CD4-positive, alpha-beta T cell treated with Interleukin-17A for 4 hours (primary cell): ENCODE data around the gene OSCAR.
A peak's percentile ranks its signal among the peaks of the same experiment; 100 is the strongest.
"Not testable (repeated sequence)": the region's sequence is repeated elsewhere in the genome, so short reads cannot be mapped to it uniquely, and the experiment has no call there.

ENCODE experiments used
- DNase-seq: peaks from one replicate; pipeline ENCODE4 v3.0.0-alpha.2; 2020; ENCODE audit warnings: mixed read lengths

Gene OSCAR

DNA sequence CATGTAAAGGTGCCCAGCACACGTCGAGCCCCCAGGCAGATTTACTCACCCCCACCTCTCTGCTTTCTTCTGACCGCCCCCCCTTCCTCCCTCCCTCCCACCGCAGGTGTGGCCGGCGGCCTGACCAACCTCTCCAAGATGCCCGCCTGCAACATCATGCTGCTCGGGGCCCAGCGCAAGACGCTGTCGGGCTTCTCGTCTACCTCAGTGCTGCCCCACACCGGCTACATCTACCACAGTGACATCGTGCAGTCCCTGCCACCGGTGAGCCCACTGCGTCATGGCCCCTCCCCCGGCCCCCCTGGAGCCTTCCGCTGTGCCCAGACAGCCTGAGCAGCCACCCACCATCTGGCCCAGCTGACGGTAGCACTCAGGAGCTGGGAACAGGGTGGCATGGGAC, 23.8 kb upstream of the OSCAR start:
- DNase-seq = no peak

DNA sequence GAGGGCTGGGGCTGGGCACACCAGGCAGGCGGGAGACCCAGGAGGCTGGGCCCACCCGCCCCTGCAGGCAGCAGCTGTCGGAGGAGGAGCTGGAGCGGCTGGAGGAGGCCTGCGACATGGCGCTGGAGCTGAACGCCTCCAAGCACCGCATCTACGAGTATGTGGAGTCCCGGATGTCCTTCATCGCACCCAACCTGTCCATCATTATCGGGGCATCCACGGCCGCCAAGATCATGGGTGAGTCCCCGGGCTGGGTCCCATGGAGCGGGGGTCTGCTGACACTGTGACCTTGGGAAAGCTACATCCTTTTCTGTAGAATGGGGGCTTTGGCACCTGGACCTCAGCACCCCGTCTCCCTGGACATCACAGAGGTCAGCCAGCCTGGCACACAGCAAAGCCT, 23.1 kb upstream of the OSCAR start:
- no peak for DNase-seq

DNA sequence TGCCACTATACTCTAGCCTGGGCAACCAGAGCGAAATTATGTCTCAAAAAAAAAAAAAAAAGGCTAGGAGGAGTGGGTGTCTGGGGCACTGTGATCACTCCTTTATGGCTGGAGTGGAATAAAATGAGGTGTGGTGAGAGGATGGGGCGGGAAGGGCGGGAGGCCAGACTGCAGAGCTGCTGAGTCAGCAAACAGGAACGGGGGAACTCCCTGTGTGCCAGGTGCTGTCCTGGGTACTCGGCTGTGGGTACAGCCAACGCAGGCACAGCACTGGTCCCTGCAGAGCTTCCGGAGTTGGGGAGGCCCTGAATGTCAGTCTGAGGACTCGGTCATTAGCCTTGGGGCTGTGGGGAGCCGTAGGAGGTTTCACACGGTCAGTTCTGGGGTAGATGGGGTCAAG, 20.7 kb upstream of the OSCAR start:
- DNase-seq = no peak

- DNase-seq = peak; percentile 96
Measured at GRCh38 chr19:54115109-54116063, 14.8 kb upstream of the OSCAR start, which contains the start of the genes PRPF31 and TFPT. Gene PRPF31 (plus strand): TSS chr19:54115754. CDS start chr19:54118279, 2,525 bp downstream. Gene TFPT (minus strand): TSS chr19:54115657. CDS start chr19:54115269, 388 bp downstream.

- peak; percentile 66 for DNase-seq
Measured at GRCh38 chr19:54114340-54115108, 13.9 kb upstream of the OSCAR start.

GRCh38 chr19:54109651-54110050, 9.0 kb upstream of the OSCAR start:
- DNase-seq = no peak

DNA sequence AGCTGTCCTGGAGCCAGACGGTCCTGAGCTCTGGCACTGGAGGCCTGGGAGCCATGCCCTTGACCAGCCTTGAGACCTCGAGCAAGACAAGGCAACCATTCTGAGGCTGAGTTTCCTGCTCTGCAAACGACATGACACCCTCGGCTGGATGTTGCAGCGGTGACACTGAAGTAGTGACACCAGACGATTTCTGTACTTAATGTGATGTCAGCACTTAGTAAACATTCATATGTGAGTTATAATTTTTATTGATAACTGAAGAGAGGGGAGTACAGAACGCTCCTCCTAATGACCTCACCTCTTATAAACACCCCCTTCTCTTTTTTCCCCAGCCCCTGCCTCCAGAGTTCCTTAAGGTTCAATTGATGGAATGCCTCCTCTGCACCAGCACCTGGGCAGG, 7.9 kb upstream of the OSCAR start:
- DNase-seq = no peak

DNA sequence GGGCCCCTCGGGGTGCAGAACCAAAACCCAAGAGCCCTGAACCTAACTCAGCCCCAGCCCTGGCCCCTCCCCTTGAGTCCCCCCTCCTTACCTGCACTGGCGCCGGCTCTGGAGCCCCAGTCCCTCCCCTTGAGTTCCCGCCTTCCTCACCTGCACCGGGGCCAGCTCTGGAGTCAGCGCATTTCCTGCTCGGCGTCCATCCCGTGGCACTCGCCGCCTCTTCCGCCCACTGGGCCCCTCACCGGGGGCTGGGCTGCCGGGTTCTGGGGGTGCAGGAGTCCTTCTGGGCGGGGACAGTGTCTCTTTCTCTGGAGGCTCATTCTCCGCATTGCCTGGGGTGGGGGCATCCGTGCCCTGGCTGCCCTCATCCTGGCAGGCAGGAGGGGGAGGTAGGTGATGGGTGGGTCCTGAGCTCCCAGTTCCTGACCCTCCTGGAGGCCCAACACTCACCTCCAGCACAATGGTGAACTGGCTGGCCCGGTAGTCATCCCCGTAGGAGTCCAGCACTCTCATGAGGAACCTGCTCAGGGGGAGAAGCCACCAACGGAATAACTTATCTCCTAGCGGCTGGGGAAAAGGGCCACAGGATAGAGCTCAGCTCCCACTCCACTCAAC, 7.4 kb upstream of the OSCAR start:
- no peak for DNase-seq

DNA sequence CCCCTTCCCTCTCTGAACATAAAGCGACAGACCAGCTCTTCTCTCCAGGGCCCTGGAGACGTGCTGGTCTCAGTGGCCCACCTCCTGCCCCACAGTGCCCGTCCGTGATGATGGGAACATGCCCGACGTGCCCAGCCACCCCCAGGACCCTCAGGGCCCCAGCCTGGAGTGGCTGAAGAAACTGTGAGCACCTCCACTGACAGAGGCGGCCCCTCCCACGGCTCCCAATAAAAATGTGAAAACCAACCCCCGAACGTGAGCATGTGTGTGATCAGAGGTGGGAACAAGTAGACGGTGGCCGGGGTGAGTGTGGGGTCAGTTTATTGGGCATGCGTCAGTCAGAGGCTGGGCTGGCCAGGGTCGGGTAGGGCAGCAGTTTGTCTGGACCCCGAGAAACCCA, 6.1 kb upstream of the OSCAR start:
- DNase-seq = no peak

DNA sequence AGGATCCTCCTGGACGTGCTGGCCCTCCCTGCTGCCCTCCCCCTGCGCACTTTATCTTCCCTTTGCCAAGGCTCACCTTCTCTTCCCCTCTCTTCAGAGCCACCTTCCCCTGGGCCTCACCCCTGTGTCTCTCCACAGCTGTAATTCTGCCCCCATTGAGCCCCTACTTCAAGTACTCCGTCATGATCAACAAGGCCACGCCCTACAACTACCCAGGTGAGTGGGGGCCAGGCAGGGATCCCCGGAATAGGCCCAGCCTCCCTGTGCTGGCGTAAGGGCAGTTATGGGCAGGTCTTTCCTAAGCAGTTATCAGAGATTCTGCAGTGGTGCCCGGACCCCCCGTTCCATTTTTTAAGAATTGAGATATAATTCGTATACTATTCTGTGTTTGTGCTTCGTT, 5.2 kb upstream of the OSCAR start:
- DNase-seq = no peak

- DNase-seq = no peak
Measured at GRCh38 chr19:54104998-54105715, 4.6 kb upstream of the OSCAR start.

- DNase-seq = peak; percentile 97
Measured at GRCh38 chr19:54102421-54103169, 2.0 kb upstream of the OSCAR start, which contains the start of gene NDUFA3. Gene NDUFA3 (plus strand): TSS chr19:54102855. CDS start chr19:54102879, 24 bp downstream.

DNA sequence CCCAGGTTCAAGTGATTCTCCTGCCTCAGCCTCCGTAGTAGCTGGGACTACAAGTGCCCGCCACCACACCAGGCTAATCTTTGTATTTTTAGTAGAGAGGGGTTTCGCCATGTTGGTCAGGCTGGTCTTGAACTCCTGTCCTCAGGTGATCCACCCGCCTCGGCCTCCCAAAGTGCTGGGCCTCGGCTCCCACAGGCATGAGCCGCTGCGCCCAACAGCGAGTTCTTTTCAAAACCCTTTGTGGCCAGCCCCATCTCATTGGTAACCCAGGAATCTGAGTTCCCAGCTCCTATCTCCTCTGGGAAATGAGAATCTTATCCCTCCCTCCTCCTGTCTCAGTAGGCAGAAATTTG, 724 bp downstream of the OSCAR start:
- not testable (repeated sequence) for DNase-seq

GRCh38 chr19:54099190-54099902, 1.3 kb downstream of the OSCAR start:
- DNase-seq = no peak

DNA sequence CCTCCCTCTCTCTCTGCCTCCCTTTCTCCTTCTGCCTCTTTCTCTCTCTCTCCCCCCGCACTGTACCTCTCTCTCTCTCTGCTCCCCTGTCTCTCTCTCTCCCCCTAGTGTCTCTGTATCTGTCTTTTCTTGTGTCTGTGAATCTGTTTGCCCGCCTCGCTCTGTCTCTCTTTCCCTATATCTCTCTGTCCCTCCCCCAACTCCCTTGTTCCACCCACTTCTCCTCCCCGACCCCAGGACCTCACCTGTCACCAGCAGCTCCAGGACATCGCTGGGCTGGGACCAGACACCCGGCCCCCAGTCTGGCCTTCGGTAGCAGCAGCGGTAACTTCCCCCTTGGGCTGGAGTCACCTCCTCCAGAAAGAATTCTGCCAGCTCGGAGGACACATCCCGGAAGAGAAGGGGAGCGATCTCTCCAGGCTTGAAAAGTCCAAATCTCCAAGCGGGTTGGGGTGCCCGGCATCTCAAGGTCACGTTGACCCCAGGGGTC, 3.9 kb downstream of the OSCAR start:
- peak; percentile 28 for DNase-seq

- peak; percentile 72 for DNase-seq
Measured at GRCh38 chr19:54095859-54096616, 4.6 kb downstream of the OSCAR start.

GRCh38 chr19:54095136-54095858, 5.3 kb downstream of the OSCAR start:
- DNase-seq = no peak

GRCh38 chr19:54094426-54095000, 6.1 kb downstream of the OSCAR start:
- no peak for DNase-seq

DNA sequence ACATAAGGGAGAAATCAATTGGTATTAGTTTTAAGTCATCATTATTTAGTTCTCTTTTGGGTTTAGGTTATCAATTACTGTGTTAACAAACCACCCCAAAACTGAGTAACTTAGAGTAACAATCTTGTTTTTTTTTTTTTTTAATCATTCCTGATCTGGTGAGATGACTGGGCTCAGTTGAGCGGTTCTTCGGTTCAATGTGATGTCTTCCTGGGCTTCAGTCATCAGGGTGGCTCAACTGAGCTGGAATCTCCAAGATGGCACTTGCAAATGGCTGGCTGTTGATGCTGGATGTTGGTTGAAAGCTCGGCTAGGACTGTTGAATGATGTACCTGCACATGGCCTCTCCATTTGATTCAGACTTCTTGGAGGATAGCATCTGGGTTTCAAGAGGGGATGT, 16.2 kb downstream of the OSCAR start:
- no peak for DNase-seq
